Neural progenitor cell (in vitro differentiated cells): ENCODE data around the gene BOD1L1. TPM values are rescaled to one million over a fixed set of nuclear protein-coding genes. Genes with fewer than 3 reads are reported as not detected.
A peak's percentile ranks its signal among the peaks of the same experiment; 100 is the strongest.

Experiments
- DNase-seq: peaks from one replicate; pipeline ENCODE4 v3.0.0-alpha.2; 2016; ENCODE audit warnings: low spot score
- H2AFZ ChIP-seq: fragments of 200-600 bp; sonication (generic); replicated peaks from 2 replicates; pipeline ENCODE4 v1.6.1; 2016; ENCODE audit warnings: antibody characterized with exemption
- H3F3A ChIP-seq: fragments of 200-600 bp; sonication (generic); 2 replicates; pipeline ENCODE4 v1.6.1; 2016; ENCODE audit warnings: antibody characterized with exemption, low read depth
- H3K27ac ChIP-seq: fragments of 200-600 bp; sonication (generic); 2 replicates; pipeline ENCODE4 v1.5.1; 2016; ENCODE audit warnings: mild to moderate bottlenecking
- H3K27me3 ChIP-seq: fragments of 200-600 bp; sonication (generic); 2 replicates; pipeline ENCODE4 v1.6.1; 2016; ENCODE audit warnings: mild to moderate bottlenecking, moderate library complexity
- H3K36me3 ChIP-seq: fragments of 200-600 bp; sonication (generic); 2 replicates; pipeline ENCODE4 v1.5.1; 2016
- H3K4me1 ChIP-seq: fragments of 200-600 bp; sonication (generic); 2 replicates; pipeline ENCODE4 v1.6.1; 2016; ENCODE audit warnings: mixed run types
- H3K4me2 ChIP-seq: fragments of 200-600 bp; sonication (generic); 2 replicates; pipeline ENCODE4 v1.6.1; 2016
- H3K4me3 ChIP-seq: fragments of 200-600 bp; sonication (generic); 2 replicates; pipeline ENCODE4 v1.5.1; 2016
- H3K79me2 ChIP-seq: fragments of 200-600 bp; sonication (generic); 2 replicates; pipeline ENCODE4 v1.6.1; 2016; ENCODE audit warnings: low read depth
- H3K9ac ChIP-seq: fragments of 200-600 bp; sonication (generic); 2 replicates; pipeline ENCODE4 v1.6.1; 2016
- H3K9me3 ChIP-seq: fragments of 200-600 bp; sonication (generic); 2 replicates; pipeline ENCODE4 v1.5.1; 2016; ENCODE audit warnings: low read depth
- H4K20me1 ChIP-seq: fragments of 200-600 bp; sonication (generic); 2 replicates; pipeline ENCODE4 v1.6.1; 2016; ENCODE audit warnings: low read depth
- H3K27ac Mint-ChIP-seq: 3 replicates; pipeline ENCODE4 v1.8.0; 2021; ENCODE audit warnings: mixed read lengths
- H3K27me3 Mint-ChIP-seq: 2 replicates; pipeline ENCODE4 v1.8.0; 2022; ENCODE audit warnings: low read depth, mild to moderate bottlenecking, inconsistent platforms, moderate library complexity, mixed read lengths; ENCODE audit not compliant: insufficient read depth
- H3K36me3 Mint-ChIP-seq: 3 replicates; pipeline ENCODE4 v1.8.0; 2021; ENCODE audit warnings: mixed read lengths
- H3K4me1 Mint-ChIP-seq: 3 replicates; pipeline ENCODE4 v1.8.0; 2021; ENCODE audit warnings: mixed read lengths
- H3K4me3 Mint-ChIP-seq: 3 replicates; pipeline ENCODE4 v1.8.0; 2021; ENCODE audit warnings: mild to moderate bottlenecking, moderate library complexity, mixed read lengths
- H3K9me3 Mint-ChIP-seq: 3 replicates; pipeline ENCODE4 v1.8.0; 2020; ENCODE audit warnings: mixed read lengths
- EZH2 ChIP-seq: fragments of 200-600 bp; sonication (generic); IDR thresholded peaks from 2 replicates; pipeline ENCODE4 v1.6.1; 2017; ENCODE audit warnings: antibody characterized with exemption, mild to moderate bottlenecking, moderate library complexity
- EZH2phosphoT487 ChIP-seq: fragments of 200-600 bp; sonication (generic); IDR thresholded peaks from 2 replicates; pipeline ENCODE4 v1.6.1; 2017; ENCODE audit warnings: antibody characterized with exemption
- total RNA-seq: library from RNA; depleted of rRNA; stranded (reverse); fragments of >200 nt; gene quantifications from 2 replicates; pipeline ENCODE4 v1.2.3, GENCODE V29; 2015; ENCODE audit warnings: low replicate concordance
- TF ChIP-seq, protein P1 (sequence below): fragments of 200-600 bp; sonication (generic); IDR thresholded peaks from 2 replicates; pipeline ENCODE4 v1.5.1; 2017; ENCODE audit warnings: antibody characterized with exemption, mild to moderate bottlenecking

The BOD1L1 gene
- total RNA-seq, 1 donor from 2014 or later, result 32.5 TPM

DNA sequence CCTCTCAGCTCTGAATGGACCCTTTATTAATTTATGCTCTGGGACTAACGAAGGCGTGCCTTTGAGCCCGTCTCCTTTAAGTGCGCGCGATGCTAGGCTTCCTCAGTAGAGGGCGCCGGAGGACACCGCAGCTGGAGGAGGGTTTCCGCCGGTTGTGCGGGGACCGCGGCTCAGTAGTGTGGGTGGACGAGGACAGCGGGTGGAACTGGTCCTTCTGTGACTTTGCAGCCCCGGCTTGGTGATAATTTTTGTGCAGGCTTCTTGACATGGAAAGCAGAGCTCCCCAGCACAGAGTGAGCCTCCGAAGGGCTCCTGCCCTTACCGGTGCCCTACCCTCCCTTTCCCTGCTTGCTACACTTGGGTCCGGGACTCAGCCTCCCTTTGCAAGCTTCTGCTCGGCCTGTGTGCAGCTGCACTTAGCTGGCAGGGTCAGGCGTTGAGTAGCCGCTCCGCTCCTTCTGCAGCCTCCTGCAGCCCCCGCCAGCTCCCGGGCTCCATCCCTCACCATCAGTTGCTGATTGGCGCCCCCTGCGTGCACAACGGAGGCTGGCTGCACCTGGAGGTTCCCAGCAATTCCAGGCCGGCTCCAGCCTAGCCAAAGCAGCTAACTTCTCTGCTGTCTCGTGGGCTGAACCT lies 26.8 kb upstream of the BOD1L1 start:
- H4K20me1 ChIP-seq, result no peaks in the 10 kb centered on the region
- Mint-ChIP-seq H3K27ac (no peak overlapping the region), H3K36me3 (no peaks in the 10 kb centered on the region), H3K4me1 (peaks cover 12% of the 10 kb centered on the region), H3K4me3 (peak overlapping the region; percentile 88), H3K27me3 (peaks cover 4% of the 10 kb centered on the region), H3K9me3 (no peaks in the 10 kb centered on the region)
- TF ChIP-seq EZH2phosphoT487 (no peak), EZH2 (peak; percentile 38)
- TF ChIP-seq, protein P1, sequence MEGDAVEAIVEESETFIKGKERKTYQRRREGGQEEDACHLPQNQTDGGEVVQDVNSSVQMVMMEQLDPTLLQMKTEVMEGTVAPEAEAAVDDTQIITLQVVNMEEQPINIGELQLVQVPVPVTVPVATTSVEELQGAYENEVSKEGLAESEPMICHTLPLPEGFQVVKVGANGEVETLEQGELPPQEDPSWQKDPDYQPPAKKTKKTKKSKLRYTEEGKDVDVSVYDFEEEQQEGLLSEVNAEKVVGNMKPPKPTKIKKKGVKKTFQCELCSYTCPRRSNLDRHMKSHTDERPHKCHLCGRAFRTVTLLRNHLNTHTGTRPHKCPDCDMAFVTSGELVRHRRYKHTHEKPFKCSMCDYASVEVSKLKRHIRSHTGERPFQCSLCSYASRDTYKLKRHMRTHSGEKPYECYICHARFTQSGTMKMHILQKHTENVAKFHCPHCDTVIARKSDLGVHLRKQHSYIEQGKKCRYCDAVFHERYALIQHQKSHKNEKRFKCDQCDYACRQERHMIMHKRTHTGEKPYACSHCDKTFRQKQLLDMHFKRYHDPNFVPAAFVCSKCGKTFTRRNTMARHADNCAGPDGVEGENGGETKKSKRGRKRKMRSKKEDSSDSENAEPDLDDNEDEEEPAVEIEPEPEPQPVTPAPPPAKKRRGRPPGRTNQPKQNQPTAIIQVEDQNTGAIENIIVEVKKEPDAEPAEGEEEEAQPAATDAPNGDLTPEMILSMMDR, result peak; percentile 64
- peak overlapping the region; percentile 62 for H3K4me3 ChIP-seq
- H3K9ac ChIP-seq, result no peak overlapping the region
- no peaks in the 10 kb centered on the region for H3K79me2 ChIP-seq
- no peaks in the 10 kb centered on the region for H3K27me3 ChIP-seq
- H3K9me3 ChIP-seq, result no peaks in the 10 kb centered on the region
- H3F3A ChIP-seq, result peaks cover 8% of the 10 kb centered on the region
- DNase-seq, result peak; percentile 88
- peak overlapping the region; percentile 99 for H2AFZ ChIP-seq
- H3K36me3 ChIP-seq, result no peaks in the 10 kb centered on the region
- H3K4me1 ChIP-seq, result no peaks in the 10 kb centered on the region
- peak overlapping the region; percentile 81 for H3K4me2 ChIP-seq
- H3K27ac ChIP-seq, result no peak overlapping the region

- H3K27ac Mint-ChIP-seq, result no peak overlapping the region
- H3K27ac ChIP-seq, result no peak overlapping the region
- no peaks in the 10 kb centered on the region for H3K27me3 ChIP-seq
- peaks cover 8% of the 10 kb centered on the region for H3F3A ChIP-seq
- H3K4me2 ChIP-seq, result no peak overlapping the region
- peaks cover 12% of the 10 kb centered on the region for H3K4me1 Mint-ChIP-seq
- peaks cover 4% of the 10 kb centered on the region for H3K27me3 Mint-ChIP-seq
- H4K20me1 ChIP-seq, result no peaks in the 10 kb centered on the region
- no peak overlapping the region for H3K4me3 ChIP-seq
- no peaks in the 10 kb centered on the region for H3K9me3 ChIP-seq
- no peaks in the 10 kb centered on the region for H3K36me3 Mint-ChIP-seq
- no peaks in the 10 kb centered on the region for H3K4me1 ChIP-seq
- TF ChIP-seq EZH2 (no peak), EZH2phosphoT487 (no peak)
- TF ChIP-seq, protein P1, result no peak
- H3K36me3 ChIP-seq, result no peaks in the 10 kb centered on the region
- H3K4me3 Mint-ChIP-seq, result peak overlapping the region; percentile 88
- no peak overlapping the region for H3K9ac ChIP-seq
- no peak for DNase-seq
- peak overlapping the region; percentile 99 for H2AFZ ChIP-seq
- no peaks in the 10 kb centered on the region for H3K79me2 ChIP-seq
- no peaks in the 10 kb centered on the region for H3K9me3 Mint-ChIP-seq
These were observed 26.2 kb upstream of the BOD1L1 start for GRCh38 chr4:13653766-13654161.

GRCh38 chr4:13647031-13647430 lies 19.5 kb upstream of the BOD1L1 start:
- TF ChIP-seq EZH2, result no peak
- TF ChIP-seq EZH2phosphoT487, result no peak
- TF ChIP-seq, protein P1, result no peak
- H3K27ac ChIP-seq, result no peak overlapping the region
- no peaks in the 10 kb centered on the region for H3F3A ChIP-seq
- DNase-seq, result no peak
- H3K4me2 ChIP-seq, result no peak overlapping the region
- H3K79me2 ChIP-seq, result no peaks in the 10 kb centered on the region
- H3K36me3 ChIP-seq, result no peaks in the 10 kb centered on the region
- H3K27me3 Mint-ChIP-seq, result peaks cover 2% of the 10 kb centered on the region
- H3K4me1 Mint-ChIP-seq, result no peaks in the 10 kb centered on the region
- no peaks in the 10 kb centered on the region for H3K4me1 ChIP-seq
- no peak overlapping the region for H3K9ac ChIP-seq
- H2AFZ ChIP-seq, result no peak overlapping the region
- H3K27ac Mint-ChIP-seq, result no peak overlapping the region
- no peaks in the 10 kb centered on the region for H3K9me3 Mint-ChIP-seq
- no peaks in the 10 kb centered on the region for H3K36me3 Mint-ChIP-seq
- H3K9me3 ChIP-seq, result no peaks in the 10 kb centered on the region
- H4K20me1 ChIP-seq, result no peaks in the 10 kb centered on the region
- H3K27me3 ChIP-seq, result no peaks in the 10 kb centered on the region
- H3K4me3 ChIP-seq, result no peak overlapping the region
- H3K4me3 Mint-ChIP-seq, result no peak overlapping the region
